OCI-LY1 (cell line): Measurements from ENCODE around the gene EML6.

Source experiments
- H2AFZ ChIP-seq: fragments of 200-600 bp; sonication (generic), shearing (Covaris generic); 2 replicates; pipeline ENCODE4 v1.6.0; 2014; ENCODE audit warnings: antibody characterized with exemption, mild to moderate bottlenecking, low read length
- H3F3A ChIP-seq: fragments of 200-600 bp; sonication (generic), shearing (Covaris generic); 2 replicates; pipeline ENCODE4 v1.6.0; 2014; ENCODE audit warnings: mild to moderate bottlenecking, antibody characterized with exemption, low read length, moderate library complexity; ENCODE audit not compliant: insufficient read depth
- H3K27ac ChIP-seq: fragments of 200-600 bp; sonication (generic); 2 replicates; pipeline ENCODE4 v1.5.1; 2014; ENCODE audit warnings: low read length, mixed run types, mild to moderate bottlenecking, low read depth; ENCODE audit not compliant: poor library complexity, severe bottlenecking
- H3K27me3 ChIP-seq: fragments of 200-600 bp; sonication (generic); 2 replicates; pipeline ENCODE4 v1.6.0; 2014; ENCODE audit warnings: antibody characterized with exemption, mild to moderate bottlenecking, low read length, moderate library complexity; ENCODE audit not compliant: insufficient read depth
- H3K36me3 ChIP-seq: fragments of 200-600 bp; sonication (generic); 2 replicates; pipeline ENCODE4 v1.6.1; 2014; ENCODE audit warnings: mild to moderate bottlenecking, antibody characterized with exemption, low read length, moderate library complexity, mixed read lengths; ENCODE audit not compliant: insufficient read depth
- H3K4me1 ChIP-seq: fragments of 200-600 bp; sonication (generic); 2 replicates; pipeline ENCODE4 v1.5.1; 2014; ENCODE audit warnings: mild to moderate bottlenecking, low read length, moderate library complexity; ENCODE audit not compliant: insufficient read depth, severe bottlenecking
- H3K4me2 ChIP-seq: fragments of 200-600 bp; sonication (generic), shearing (Covaris generic); 2 replicates; pipeline ENCODE4 v1.6.1; 2014; ENCODE audit warnings: low read length
- H3K4me3 ChIP-seq: fragments of 200-600 bp; sonication (generic); 2 replicates; pipeline ENCODE4 v1.5.1; 2014; ENCODE audit warnings: low read length, low read depth, mild to moderate bottlenecking, mixed read lengths; ENCODE audit not compliant: poor library complexity, severe bottlenecking
- H3K79me2 ChIP-seq: fragments of 200-600 bp; shearing (Covaris generic); 2 replicates; pipeline ENCODE4 v1.6.1; 2016; ENCODE audit warnings: mixed run types, low read length, mixed read lengths; ENCODE audit not compliant: insufficient read depth
- H3K9ac ChIP-seq: fragments of 200-600 bp; sonication (generic), shearing (Covaris generic); 2 replicates; pipeline ENCODE4 v1.6.1; 2014; ENCODE audit warnings: mild to moderate bottlenecking, low read length, mixed read lengths
- H3K9me2 ChIP-seq: fragments of 200-600 bp; sonication (generic), shearing (Covaris generic); 2 replicates; pipeline ENCODE4 v1.6.1; 2014; ENCODE audit warnings: low read depth, mild to moderate bottlenecking, low read length, mixed read lengths
- H3K9me3 ChIP-seq: fragments of 200-600 bp; shearing (Covaris generic); 2 replicates; pipeline ENCODE4 v1.6.1; 2014; ENCODE audit warnings: low read length, mixed read lengths
- H4K20me1 ChIP-seq: fragments of 200-600 bp; sonication (generic), shearing (Covaris generic); 2 replicates; pipeline ENCODE4 v1.6.0; 2016; ENCODE audit warnings: mild to moderate bottlenecking, low read length; ENCODE audit not compliant: insufficient read depth
- EZH2 ChIP-seq: fragments of 200-600 bp; sonication (generic), shearing (Covaris generic); IDR thresholded peaks from 2 replicates; pipeline ENCODE4 v1.8.0; 2017; ENCODE audit warnings: borderline replicate concordance, mixed run types, mild to moderate bottlenecking, antibody characterized with exemption, low read length, moderate library complexity, mixed read lengths
- TF ChIP-seq, protein P1 (sequence below): fragments of 200-600 bp; sonication (generic), shearing (Covaris generic); IDR thresholded peaks from 2 replicates; pipeline ENCODE4 v1.5.1; 2017; ENCODE audit warnings: mild to moderate bottlenecking, antibody characterized with exemption, low read length, moderate library complexity, mixed read lengths

EML6 gene

DNA sequence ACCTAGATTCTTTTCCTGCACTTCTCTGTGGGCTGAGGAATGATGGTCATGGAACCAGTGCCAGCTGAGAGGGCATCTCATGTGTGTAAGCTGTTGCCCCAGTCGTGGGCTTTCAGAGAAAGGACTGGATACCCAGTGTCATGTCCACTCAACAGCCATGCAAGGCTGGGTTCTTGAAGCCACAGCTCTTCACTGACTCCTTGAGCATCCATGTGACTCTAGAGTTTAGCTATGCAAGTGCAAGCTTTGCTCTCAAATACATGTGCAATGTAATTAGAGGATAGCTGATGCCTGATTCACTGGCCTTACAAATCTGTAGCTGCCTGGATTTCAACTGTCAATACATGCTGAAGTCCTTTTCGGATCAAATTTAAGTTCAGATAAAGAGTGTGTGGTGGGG is 46.8 kb upstream of the EML6 start:
- Histone ChIP-seq H3K4me3 (no peak overlapping the region), H3K27ac (no peak overlapping the region)

DNA sequence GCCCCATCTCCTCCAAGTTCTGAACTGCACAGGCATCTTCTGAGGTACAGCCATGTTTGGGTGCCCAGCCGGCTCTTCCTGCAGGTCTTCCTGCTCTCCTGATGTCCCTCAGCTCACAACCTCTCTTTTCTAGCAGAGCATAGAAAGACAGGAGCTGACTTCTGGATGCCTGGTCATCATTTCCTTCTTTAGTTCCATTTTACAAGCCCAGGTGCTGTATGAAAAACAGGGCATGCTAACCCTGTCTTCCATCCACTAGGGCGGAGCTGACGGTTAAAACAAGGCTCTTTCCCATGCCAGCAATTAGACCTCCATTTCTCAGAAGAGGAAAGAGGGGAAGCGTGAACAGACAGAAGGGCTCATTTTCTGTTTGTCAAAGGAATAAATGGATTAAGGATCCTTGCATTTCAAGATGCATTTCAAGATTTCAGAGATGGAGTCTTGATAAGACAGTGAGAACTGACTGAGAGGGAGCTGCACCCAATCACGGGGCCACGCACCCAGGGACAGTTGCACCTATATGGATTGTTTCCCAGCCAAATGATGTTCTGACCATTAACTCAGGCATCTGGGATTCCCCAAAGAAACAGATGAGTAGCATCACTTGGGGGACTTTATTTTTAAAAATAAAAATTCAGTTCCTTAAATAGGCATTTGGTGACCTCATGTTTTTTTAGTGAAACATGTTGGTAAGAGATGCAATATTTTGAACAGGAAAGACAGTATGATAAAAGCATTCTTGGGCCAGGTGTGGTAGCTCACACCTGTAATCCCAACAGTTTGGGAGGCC is 45.8 kb upstream of the EML6 start:
- peaks cover 38% of the 10 kb centered on the region for H3K4me1 ChIP-seq

More for the DNA sequence above, 46.8 kb upstream of the EML6 start:
- no peaks in the 10 kb centered on the region for H3K9me2 ChIP-seq
- TF ChIP-seq EZH2: no peak
- TF ChIP-seq, protein P1, sequence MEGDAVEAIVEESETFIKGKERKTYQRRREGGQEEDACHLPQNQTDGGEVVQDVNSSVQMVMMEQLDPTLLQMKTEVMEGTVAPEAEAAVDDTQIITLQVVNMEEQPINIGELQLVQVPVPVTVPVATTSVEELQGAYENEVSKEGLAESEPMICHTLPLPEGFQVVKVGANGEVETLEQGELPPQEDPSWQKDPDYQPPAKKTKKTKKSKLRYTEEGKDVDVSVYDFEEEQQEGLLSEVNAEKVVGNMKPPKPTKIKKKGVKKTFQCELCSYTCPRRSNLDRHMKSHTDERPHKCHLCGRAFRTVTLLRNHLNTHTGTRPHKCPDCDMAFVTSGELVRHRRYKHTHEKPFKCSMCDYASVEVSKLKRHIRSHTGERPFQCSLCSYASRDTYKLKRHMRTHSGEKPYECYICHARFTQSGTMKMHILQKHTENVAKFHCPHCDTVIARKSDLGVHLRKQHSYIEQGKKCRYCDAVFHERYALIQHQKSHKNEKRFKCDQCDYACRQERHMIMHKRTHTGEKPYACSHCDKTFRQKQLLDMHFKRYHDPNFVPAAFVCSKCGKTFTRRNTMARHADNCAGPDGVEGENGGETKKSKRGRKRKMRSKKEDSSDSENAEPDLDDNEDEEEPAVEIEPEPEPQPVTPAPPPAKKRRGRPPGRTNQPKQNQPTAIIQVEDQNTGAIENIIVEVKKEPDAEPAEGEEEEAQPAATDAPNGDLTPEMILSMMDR: no peak
- no peaks in the 10 kb centered on the region for H4K20me1 ChIP-seq
- no peaks in the 10 kb centered on the region for H3F3A ChIP-seq
- H3K4me1 ChIP-seq: peaks cover 41% of the 10 kb centered on the region
- no peaks in the 10 kb centered on the region for H3K36me3 ChIP-seq
- H2AFZ ChIP-seq: no peak overlapping the region
- H3K4me2 ChIP-seq: no peak overlapping the region
- H3K27me3 ChIP-seq: no peaks in the 10 kb centered on the region
- H3K9me3 ChIP-seq: no peaks in the 10 kb centered on the region
- no peaks in the 10 kb centered on the region for H3K79me2 ChIP-seq
- H3K9ac ChIP-seq: no peak overlapping the region

DNA sequence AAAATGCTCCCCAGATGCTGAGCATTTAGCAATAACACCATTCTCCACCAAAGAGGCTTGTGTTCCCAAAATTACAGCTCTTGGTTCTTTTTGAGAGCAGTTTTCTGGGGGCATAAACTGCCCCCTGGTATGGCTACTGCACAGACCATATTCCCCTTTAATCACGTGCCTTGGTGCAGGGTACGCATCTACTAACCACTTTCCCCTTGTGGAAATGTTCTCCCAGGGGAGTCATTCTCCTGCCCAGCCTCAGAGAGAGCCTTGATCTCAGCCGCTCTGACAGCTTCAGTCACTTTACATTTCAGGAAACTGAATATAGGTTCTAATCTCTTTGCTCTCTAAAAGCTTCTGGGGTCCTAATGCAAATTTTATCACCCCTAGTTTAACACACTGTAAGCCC is 44.7 kb upstream of the EML6 start:
- H3K27ac ChIP-seq: no peak overlapping the region
- H3K9ac ChIP-seq: no peak overlapping the region
- no peaks in the 10 kb centered on the region for H3K9me2 ChIP-seq
- no peaks in the 10 kb centered on the region for H3K79me2 ChIP-seq
- H3K4me2 ChIP-seq: no peak overlapping the region
- H3K4me1 ChIP-seq: peaks cover 28% of the 10 kb centered on the region
- no peak overlapping the region for H2AFZ ChIP-seq
- TF ChIP-seq EZH2: no peak
- TF ChIP-seq, protein P1: no peak
- no peaks in the 10 kb centered on the region for H3K36me3 ChIP-seq
- H3K9me3 ChIP-seq: no peaks in the 10 kb centered on the region
- H4K20me1 ChIP-seq: no peaks in the 10 kb centered on the region
- H3F3A ChIP-seq: no peaks in the 10 kb centered on the region
- H3K4me3 ChIP-seq: no peak overlapping the region
- no peaks in the 10 kb centered on the region for H3K27me3 ChIP-seq

More for the DNA sequence above, 45.8 kb upstream of the EML6 start:
- no peaks in the 10 kb centered on the region for H4K20me1 ChIP-seq
- no peaks in the 10 kb centered on the region for H3F3A ChIP-seq
- no peak overlapping the region for H3K4me3 ChIP-seq
- no peak overlapping the region; the same call in 1 of the 2 replicates for H3K4me2 ChIP-seq
- H3K9me2 ChIP-seq: no peaks in the 10 kb centered on the region
- H3K79me2 ChIP-seq: no peaks in the 10 kb centered on the region
- H2AFZ ChIP-seq: no peak overlapping the region
- no peak overlapping the region for H3K9ac ChIP-seq
- no peaks in the 10 kb centered on the region for H3K36me3 ChIP-seq
- H3K9me3 ChIP-seq: no peaks in the 10 kb centered on the region
- H3K27ac ChIP-seq: no peak overlapping the region
- TF ChIP-seq, protein P1: no peak
- TF ChIP-seq EZH2: no peak
- H3K27me3 ChIP-seq: no peaks in the 10 kb centered on the region
